Liver (tissue), 9 donors: Measurements from ENCODE around the gene AQP5. TPM values are rescaled to one million over a fixed set of nuclear protein-coding genes. Genes with fewer than 3 reads are reported as not detected.

ENCODE experiments used
- DNase-seq: peaks from one replicate; pipeline ENCODE4 v3.0.0-alpha.2; 2017; ENCODE audit warnings: low spot score
- H3K27ac ChIP-seq, 2 donors: one replicate each; pipeline ENCODE4 v1.7.0; 2013; ENCODE audit warnings: inconsistent platforms in 2 of 2, low read length in 2 of 2, control low read depth in 1 of 2, low read depth in 1 of 2, mild to moderate bottlenecking in 1 of 2
- H3K27me3 ChIP-seq, 4 donors: one replicate each; pipeline versions ENCODE4 v1.6.1 to v1.7.0; 2013; ENCODE audit warnings: low read length in 3 of 4, inconsistent platforms in 1 of 4, mild to moderate bottlenecking in 1 of 4, moderate library complexity in 1 of 4; ENCODE audit not compliant: control insufficient read depth in 4 of 4, insufficient read depth in 4 of 4
- H3K36me3 ChIP-seq, 4 donors: one replicate each; pipeline versions ENCODE4 v1.6.1 to v1.7.0; 2013; ENCODE audit warnings: low read length in 3 of 4, mild to moderate bottlenecking in 3 of 4, low read depth in 1 of 4, moderate library complexity in 1 of 4; ENCODE audit not compliant: control insufficient read depth in 4 of 4, insufficient read depth in 3 of 4
- H3K4me1 ChIP-seq, 4 donors: one replicate each; pipeline versions ENCODE4 v1.6.1 to v1.7.0; 2013; ENCODE audit warnings: low read length in 3 of 4, mild to moderate bottlenecking in 3 of 4, moderate library complexity in 1 of 4; ENCODE audit not compliant: control insufficient read depth in 4 of 4, insufficient read depth in 4 of 4
- H3K4me3 ChIP-seq, 3 donors: one replicate each; pipeline versions ENCODE4 v1.6.1 to v1.7.0; 2013; ENCODE audit warnings: low read length in 3 of 3, control low read depth in 1 of 3, low read depth in 1 of 3, mild to moderate bottlenecking in 1 of 3
- H3K9ac ChIP-seq, 2 donors: one replicate each; pipeline ENCODE4 v1.7.0; 2013; ENCODE audit warnings: low read length in 2 of 2, mild to moderate bottlenecking in 2 of 2, moderate library complexity in 2 of 2, control low read depth in 1 of 2, low read depth in 1 of 2
- H3K9me3 ChIP-seq, 4 donors: one replicate each; pipeline versions ENCODE4 v1.6.1 to v1.7.0; 2013; ENCODE audit warnings: low read length in 3 of 4; ENCODE audit not compliant: control insufficient read depth in 4 of 4
- EGR1 ChIP-seq, 2 donors: IDR thresholded peaks; 2 replicates each; pipeline ENCODE4 v1.6.1; 2016 to 2018; ENCODE audit warnings: antibody characterized with exemption in 2 of 2, low read depth in 2 of 2
- FOXA1 ChIP-seq: IDR thresholded peaks from 2 replicates; pipeline ENCODE4 v1.6.1; 2016; ENCODE audit warnings: antibody characterized with exemption
- FOXA2 ChIP-seq: IDR thresholded peaks from 2 replicates; pipeline ENCODE4 v1.6.1; 2016; ENCODE audit warnings: antibody characterized with exemption
- GABPA ChIP-seq, 2 donors: IDR thresholded peaks in 1 of 2; conservative IDR thresholded peaks in 1 of 2; 2 replicates each; pipeline ENCODE4 v1.6.1; 2016; ENCODE audit warnings: antibody characterized with exemption in 2 of 2, mild to moderate bottlenecking in 1 of 2, moderate library complexity in 1 of 2
- HNF4A ChIP-seq, 2 donors: conservative IDR thresholded peaks; 2 replicates each; pipeline ENCODE4 v1.6.1; 2016; ENCODE audit warnings: antibody characterized with exemption in 2 of 2, mild to moderate bottlenecking in 2 of 2
- HNF4G ChIP-seq: IDR thresholded peaks from 2 replicates; pipeline ENCODE4 v1.6.1; 2016; ENCODE audit warnings: antibody characterized with exemption
- JUND ChIP-seq, 2 donors: IDR thresholded peaks; 2 replicates each; pipeline ENCODE4 v1.6.1; 2016; ENCODE audit warnings: antibody characterized with exemption in 2 of 2
- NR2F2 ChIP-seq: IDR thresholded peaks from 2 replicates; pipeline ENCODE4 v1.6.1; 2016; ENCODE audit warnings: antibody characterized with exemption
- RAD21 ChIP-seq, 2 donors: IDR thresholded peaks; 2 replicates each; pipeline ENCODE4 v1.6.1; 2016; ENCODE audit warnings: antibody characterized with exemption in 2 of 2, mild to moderate bottlenecking in 2 of 2
- RXRA ChIP-seq, 2 donors: IDR thresholded peaks; 2 replicates each; pipeline ENCODE4 v1.6.1; 2017 to 2018; ENCODE audit warnings: antibody characterized with exemption in 2 of 2, mild to moderate bottlenecking in 1 of 2
- SP1 ChIP-seq: IDR thresholded peaks from 2 replicates; pipeline ENCODE4 v1.6.1; 2018; ENCODE audit warnings: antibody characterized with exemption, mild to moderate bottlenecking
- TAF1 ChIP-seq: conservative IDR thresholded peaks from 2 replicates; pipeline ENCODE4 v1.6.1; 2016; ENCODE audit warnings: antibody characterized with exemption, mild to moderate bottlenecking
- YY1 ChIP-seq: IDR thresholded peaks from 2 replicates; pipeline ENCODE4 v1.6.1; 2016; ENCODE audit warnings: antibody characterized with exemption, mild to moderate bottlenecking
- ZBTB33 ChIP-seq: IDR thresholded peaks from 2 replicates; pipeline ENCODE4 v1.6.1; 2016; ENCODE audit warnings: antibody characterized with exemption
- WGBS: extraction: QIAGEN DNeasy Blood & Tissue Kit; methylation state at CpG from one replicate; pipeline ENCODE4 v1.1.7; 2013; 5-methylcytosine and 5-hydroxymethylcytosine counted together
- polyA plus RNA-seq, 2 donors: library from polyadenylated mRNA; stranded (reverse) in 1 of 2; unstranded in 1 of 2; fragments of 200-250 nt in 1 of 2; fragments of >200 nt in 1 of 2; fragmentation: Nextera tagmentation in 1 of 2; extraction: Ambion mirVana in 1 of 2; gene quantifications; one replicate each; pipeline versions ENCODE4 v1.2.1 to v1.2.3, GENCODE V29; 2013 to 2015
- total RNA-seq, 2 donors: library from RNA; depleted of rRNA; stranded (reverse); fragments of >200 nt; gene quantifications; one replicate each; pipeline ENCODE4 v1.2.3, GENCODE V29; 2014
- TF ChIP-seq, protein P1 (sequence below): IDR thresholded peaks from 2 replicates; pipeline ENCODE4 v1.6.1; 2016; ENCODE audit warnings: antibody characterized with exemption
- TF ChIP-seq, protein P2 (sequence below): IDR thresholded peaks from 2 replicates; pipeline ENCODE4 v1.6.1; 2016; ENCODE audit warnings: antibody characterized with exemption, mild to moderate bottlenecking
- TF ChIP-seq, protein P3 (sequence below): IDR thresholded peaks from 2 replicates; pipeline ENCODE4 v1.6.1; 2016; ENCODE audit warnings: antibody characterized with exemption
- donor health status: healthy.
- donor health status: healthy.
- donor health status: healthy.
- donor health status: healthy.
- donor health status: healthy.

AQP5 gene
- total and polyA plus RNA-seq, 4 donors, result not detected

DNA sequence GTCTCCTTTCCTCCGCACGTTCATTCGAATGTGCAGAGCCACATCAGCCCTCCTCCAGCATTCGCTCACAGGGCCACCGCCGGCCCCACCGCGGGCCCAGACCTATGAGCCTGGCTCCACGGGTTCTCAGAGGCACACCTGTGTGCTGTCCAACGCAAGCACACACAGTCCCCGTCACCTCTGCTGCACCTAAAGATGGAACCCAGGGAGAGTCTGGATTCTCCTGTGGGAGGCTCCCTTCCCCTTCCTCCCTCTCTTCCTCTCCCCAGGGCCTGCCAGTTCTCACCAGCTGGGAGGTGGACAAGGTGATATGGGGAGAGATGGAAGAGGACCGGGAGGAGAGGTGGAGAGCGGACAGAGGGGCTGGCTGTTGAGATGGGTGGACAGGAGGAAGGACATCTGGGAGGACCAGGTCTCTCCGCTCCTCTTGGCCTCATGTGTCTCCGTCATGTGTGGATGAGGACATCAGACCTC, 6.1 kb downstream of the AQP5 start:
- Histone ChIP-seq H3K9ac (no peak overlapping the region), H3K27me3 (no peaks in the 10 kb centered on the region), H3K9me3 (no peaks in the 10 kb centered on the region), H3K36me3 (no peaks in the 10 kb centered on the region), H3K27ac (no peak overlapping the region), H3K4me1 (peaks cover 10 to 41% (median 26%) of the 10 kb centered on the region in 4 donors), H3K4me3 (no peak overlapping the region)
- no peak for DNase-seq
- WGBS, result 50% methylated on average over 15 of the region's 15 CpGs
- TF ChIP-seq RXRA (IDR thresholded peaks at IDR 0.05) (no peak), SP1 (no peak), RAD21 (IDR thresholded peaks at IDR 0.05) (no peak), FOXA2 (no peak), NR2F2 (no peak), JUND (IDR thresholded peaks at IDR 0.05) (no peak), ZBTB33 (no peak), YY1 (no peak), TAF1 (no peak), HNF4G (no peak), EGR1 (IDR thresholded peaks at IDR 0.05; ENCODE audit: low read depth in 2 of 2) (no peak)
- TF ChIP-seq, protein P1, sequence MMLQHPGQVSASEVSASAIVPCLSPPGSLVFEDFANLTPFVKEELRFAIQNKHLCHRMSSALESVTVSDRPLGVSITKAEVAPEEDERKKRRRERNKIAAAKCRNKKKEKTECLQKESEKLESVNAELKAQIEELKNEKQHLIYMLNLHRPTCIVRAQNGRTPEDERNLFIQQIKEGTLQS, result no peak
- TF ChIP-seq, protein P2, sequence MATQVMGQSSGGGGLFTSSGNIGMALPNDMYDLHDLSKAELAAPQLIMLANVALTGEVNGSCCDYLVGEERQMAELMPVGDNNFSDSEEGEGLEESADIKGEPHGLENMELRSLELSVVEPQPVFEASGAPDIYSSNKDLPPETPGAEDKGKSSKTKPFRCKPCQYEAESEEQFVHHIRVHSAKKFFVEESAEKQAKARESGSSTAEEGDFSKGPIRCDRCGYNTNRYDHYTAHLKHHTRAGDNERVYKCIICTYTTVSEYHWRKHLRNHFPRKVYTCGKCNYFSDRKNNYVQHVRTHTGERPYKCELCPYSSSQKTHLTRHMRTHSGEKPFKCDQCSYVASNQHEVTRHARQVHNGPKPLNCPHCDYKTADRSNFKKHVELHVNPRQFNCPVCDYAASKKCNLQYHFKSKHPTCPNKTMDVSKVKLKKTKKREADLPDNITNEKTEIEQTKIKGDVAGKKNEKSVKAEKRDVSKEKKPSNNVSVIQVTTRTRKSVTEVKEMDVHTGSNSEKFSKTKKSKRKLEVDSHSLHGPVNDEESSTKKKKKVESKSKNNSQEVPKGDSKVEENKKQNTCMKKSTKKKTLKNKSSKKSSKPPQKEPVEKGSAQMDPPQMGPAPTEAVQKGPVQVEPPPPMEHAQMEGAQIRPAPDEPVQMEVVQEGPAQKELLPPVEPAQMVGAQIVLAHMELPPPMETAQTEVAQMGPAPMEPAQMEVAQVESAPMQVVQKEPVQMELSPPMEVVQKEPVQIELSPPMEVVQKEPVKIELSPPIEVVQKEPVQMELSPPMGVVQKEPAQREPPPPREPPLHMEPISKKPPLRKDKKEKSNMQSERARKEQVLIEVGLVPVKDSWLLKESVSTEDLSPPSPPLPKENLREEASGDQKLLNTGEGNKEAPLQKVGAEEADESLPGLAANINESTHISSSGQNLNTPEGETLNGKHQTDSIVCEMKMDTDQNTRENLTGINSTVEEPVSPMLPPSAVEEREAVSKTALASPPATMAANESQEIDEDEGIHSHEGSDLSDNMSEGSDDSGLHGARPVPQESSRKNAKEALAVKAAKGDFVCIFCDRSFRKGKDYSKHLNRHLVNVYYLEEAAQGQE, result no peak

GRCh38 chr12:49968471-49968870, 6.8 kb downstream of the AQP5 start:
- H3K36me3 ChIP-seq, result no peaks in the 10 kb centered on the region
- no peaks in the 10 kb centered on the region for H3K27me3 ChIP-seq
- 58% methylated on average over 6 of the region's 6 CpGs for WGBS
- no peaks in the 10 kb centered on the region for H3K9me3 ChIP-seq
- no peak for DNase-seq
- H3K4me1 ChIP-seq, result peaks cover 7 to 40% (median 25%) of the 10 kb centered on the region in 4 donors
- no peak overlapping the region for H3K4me3 ChIP-seq
- no peak overlapping the region for H3K9ac ChIP-seq
- no peak overlapping the region for H3K27ac ChIP-seq
- TF ChIP-seq TAF1 (no peak), JUND (IDR thresholded peaks at IDR 0.05) (no peak), SP1 (peak; percentile 45), FOXA2 (no peak), RXRA (IDR thresholded peaks at IDR 0.05) (peak; percentile 77 to 82), HNF4G (no peak), YY1 (peak; percentile 55), ZBTB33 (no peak), FOXA1 (no peak), NR2F2 (no peak), RAD21 (IDR thresholded peaks at IDR 0.05) (peak in 1 of 2 donors; percentile 20), HNF4A (conservative IDR thresholded peaks at IDR 0.05) (peak; percentile 74 to 79), GABPA (IDR thresholded peaks at IDR 0.05 in 1 of 2, conservative IDR thresholded peaks at IDR 0.05 in 1 of 2) (no peak)
- TF ChIP-seq, protein P2, result no peak
- TF ChIP-seq, protein P1, result no peak
- TF ChIP-seq, protein P3, sequence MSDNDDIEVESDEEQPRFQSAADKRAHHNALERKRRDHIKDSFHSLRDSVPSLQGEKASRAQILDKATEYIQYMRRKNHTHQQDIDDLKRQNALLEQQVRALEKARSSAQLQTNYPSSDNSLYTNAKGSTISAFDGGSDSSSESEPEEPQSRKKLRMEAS, result no peak
